HG02759 (cell line): ENCODE data around the gene MAPT.
"Not testable (repeated sequence)": the region's sequence is repeated elsewhere in the genome, so short reads cannot be mapped to it uniquely, and the experiment has no call there.

Experiments used
- ATAC-seq: cut with Tn5 transposase; IDR thresholded peaks from one replicate; pipeline ENCODE4 v1.9.1; 2021; ENCODE audit warnings: mild to moderate bottlenecking, moderate library complexity; ENCODE audit not compliant: unreplicated experiment

The MAPT gene

GRCh38 chr17:45949755-45950320 is 55.5 kb downstream of the MAPT start:
- ATAC-seq = no peak

DNA sequence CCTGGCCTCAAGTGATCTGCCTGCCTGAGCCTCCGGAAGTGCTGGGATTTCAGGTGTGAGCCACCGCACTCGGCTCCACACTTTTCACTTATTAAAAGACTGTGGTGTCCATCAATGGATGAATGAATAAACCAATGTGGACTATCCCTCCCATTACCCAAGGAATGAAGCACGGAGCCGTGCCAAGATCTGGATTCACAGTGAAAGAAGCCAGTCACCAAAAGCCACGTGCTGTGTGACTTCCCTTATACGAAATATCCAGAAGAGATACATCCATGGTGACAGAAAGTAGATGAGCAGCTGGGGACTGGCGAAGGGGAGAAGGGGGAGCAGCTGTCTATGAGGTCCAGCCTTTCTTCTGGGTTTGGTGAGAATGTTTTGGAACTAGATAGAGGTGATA is 56.5 kb downstream of the MAPT start:
- ATAC-seq = no peak

DNA sequence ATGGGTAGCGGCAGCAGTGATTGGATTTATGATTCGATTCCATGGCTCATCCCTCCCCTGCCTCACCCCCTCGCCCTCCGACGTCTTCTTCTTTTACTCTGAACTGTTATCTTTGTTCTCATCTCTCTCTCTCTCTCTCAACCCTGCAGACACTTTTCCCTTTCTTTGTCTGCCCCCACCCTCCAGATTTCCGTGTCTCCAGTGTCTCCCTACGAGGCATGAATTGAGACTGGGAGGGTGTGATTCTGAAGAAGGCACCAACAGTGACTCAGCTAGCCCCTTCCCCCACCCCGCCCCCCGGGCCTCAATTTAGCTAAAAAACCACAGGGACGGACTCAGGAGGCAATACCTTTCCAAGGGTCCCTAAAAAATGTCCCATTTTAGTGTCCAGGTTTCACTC is 57.0 kb downstream of the MAPT start:
- no peak for ATAC-seq

DNA sequence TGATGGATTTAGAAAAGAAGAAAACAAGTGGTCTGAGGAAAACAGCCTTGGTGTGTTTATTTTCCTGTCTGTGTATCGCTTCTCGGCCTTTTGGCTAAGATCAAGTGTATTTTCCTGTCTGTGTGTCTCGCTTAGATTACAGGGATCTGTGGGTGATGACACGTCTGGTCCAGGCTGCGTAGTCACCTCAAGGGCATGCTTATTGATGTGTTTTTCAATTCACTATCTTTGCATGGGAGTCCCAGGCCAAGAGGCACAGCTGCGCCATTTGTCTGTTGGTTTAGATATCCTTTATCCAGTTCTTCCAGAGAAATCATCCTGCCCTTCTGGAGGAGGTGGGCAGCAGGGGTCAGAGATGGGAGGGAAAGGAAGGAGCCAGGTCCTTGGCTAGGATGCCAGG is 57.6 kb downstream of the MAPT start:
- ATAC-seq = no peak

GRCh38 chr17:45952814-45953320 is 58.5 kb downstream of the MAPT start:
- ATAC-seq = no peak

DNA sequence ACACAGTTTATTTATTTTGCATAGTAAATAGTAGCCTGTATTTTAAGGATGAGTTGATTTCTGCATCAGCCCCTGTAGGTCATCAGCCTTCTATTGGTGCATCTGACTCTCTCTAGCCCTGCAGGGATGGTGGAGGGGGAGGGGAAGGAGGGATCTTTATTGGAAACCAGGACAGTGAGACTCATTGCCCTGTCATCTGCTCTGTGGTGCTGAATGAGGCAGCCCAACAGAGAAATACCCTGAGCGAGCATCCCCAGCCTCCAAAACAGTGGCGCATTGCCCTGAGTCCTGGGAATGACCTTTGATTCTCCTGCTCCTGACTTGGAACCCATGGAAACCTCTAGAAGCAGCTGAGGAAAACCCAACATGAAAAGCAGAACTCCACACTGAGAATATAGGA is 59.2 kb downstream of the MAPT start:
- no peak for ATAC-seq

DNA sequence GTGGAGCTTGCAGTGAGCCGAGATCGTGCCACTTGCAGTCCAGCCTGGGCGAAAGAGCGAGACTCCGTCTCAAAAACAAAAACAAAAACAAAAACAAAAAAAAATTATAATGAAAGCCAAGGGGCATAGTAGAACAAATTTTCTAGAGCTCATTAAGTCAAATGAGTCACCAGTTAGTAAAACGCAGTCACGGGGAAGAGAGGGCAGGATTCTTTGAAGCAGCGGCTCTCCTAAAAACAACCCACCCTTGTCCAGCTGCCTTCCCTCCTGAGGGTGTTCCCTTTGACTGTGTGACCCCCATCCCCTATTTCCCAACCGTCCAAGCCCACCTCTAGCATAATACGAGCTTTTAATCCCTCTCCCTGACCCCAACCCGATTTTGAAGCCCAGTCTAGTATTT is 60.6 kb downstream of the MAPT start:
- ATAC-seq = no peak

DNA sequence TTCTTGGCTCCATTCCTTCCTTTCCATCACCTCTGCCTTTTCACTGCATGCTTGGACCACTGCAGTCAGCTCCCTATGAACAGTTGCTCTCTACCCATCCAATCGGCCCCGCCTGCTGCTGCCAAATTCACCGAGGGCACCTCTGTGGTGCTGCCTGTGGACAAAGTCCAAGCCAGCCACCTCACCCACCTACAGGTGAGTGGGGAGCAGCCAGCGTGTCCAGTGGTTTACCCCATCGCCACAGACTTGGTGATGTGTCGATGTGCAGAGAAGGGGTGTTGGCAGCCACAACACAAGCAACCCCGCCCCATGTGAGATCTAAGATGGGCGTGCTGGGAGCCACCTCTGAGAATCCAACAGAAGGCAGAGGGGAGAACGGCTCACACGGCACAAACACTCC is 61.0 kb downstream of the MAPT start:
- ATAC-seq = no peak

GRCh38 chr17:45956090-45956489 is 61.7 kb downstream of the MAPT start:
- no peak for ATAC-seq

DNA sequence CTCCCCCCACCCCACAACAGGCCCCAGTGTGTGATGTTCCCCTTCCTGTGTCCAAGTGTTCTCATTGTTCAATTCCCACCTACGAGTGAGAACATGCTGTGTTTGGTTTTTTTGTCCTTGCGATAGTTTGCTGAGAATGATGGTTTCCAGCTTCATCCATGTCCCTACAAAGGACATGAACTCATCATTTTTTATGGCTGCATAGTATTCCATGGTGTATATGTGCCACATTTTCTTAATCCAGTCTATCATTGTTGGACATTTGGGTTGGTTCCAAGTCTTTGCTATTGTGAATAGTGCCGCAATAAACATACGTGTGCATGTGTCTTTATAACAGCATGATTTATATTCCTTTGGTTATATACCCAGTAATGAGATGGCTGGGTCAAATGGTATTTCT is 62.4 kb downstream of the MAPT start:
- ATAC-seq = not testable (repeated sequence)

- ATAC-seq = no peak
Measured at GRCh38 chr17:45958307-45958706, 64.0 kb downstream of the MAPT start.

DNA sequence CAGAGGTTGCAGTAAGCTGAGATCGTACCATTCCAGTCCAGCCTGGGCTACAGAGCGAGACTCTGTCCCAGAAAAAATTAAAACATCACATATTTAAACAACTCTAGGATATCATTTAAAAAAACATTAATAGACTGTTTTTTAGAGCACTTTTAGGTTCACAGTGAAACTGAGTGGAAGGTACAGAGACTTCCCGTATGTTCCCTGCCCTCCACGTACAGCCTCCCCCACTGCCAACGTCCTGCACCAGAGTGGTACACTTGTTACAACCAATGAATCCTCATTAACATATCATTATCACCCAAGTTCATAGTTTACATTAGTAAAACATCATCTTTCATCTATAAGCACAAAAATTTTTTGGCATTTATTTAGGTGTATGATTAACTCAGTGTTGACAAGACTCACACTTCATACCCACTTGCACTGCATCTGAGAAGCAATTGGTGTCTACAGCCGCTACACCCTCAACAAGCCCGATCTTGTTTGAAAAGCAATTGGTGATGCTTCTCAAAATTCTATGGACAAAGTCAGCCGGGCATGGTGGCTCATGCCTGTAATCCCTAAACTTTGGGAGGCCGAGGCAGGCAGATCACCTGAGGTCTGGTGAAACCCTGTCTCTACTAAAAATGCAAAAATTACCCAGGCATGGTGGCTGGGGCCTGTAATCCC is 64.8 kb downstream of the MAPT start:
- no peak for ATAC-seq

- no peak for ATAC-seq
Measured at GRCh38 chr17:45960311-45960710, 66.0 kb downstream of the MAPT start.

- no peak for ATAC-seq
Measured at GRCh38 chr17:45961206-45961605, 66.9 kb downstream of the MAPT start.

DNA sequence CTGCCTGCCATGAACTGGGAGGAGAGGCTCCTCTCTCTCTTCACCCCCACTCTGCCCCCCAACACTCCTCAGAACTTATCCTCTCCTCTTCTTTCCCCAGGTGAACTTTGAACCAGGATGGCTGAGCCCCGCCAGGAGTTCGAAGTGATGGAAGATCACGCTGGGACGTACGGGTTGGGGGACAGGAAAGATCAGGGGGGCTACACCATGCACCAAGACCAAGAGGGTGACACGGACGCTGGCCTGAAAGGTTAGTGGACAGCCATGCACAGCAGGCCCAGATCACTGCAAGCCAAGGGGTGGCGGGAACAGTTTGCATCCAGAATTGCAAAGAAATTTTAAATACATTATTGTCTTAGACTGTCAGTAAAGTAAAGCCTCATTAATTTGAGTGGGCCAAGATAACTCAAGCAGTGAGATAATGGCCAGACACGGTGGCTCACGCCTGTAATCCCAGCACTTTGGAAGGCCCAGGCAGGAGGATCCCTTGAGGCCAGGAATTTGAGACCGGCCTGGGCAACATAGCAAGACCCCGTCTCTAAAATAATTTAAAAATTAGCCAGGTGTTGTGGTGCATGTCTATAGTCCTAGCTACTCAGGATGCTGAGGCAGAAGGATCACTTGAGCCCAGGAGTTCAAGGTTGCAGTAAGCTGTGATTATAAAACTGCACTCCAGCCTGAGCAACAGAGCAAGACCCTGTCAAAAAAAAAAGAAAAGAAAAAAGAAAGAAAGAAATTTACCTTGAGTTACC is 68.0 kb downstream of the MAPT start:
- no peak for ATAC-seq

- no peak for ATAC-seq
Measured at GRCh38 chr17:45963283-45963682, 68.9 kb downstream of the MAPT start.

DNA sequence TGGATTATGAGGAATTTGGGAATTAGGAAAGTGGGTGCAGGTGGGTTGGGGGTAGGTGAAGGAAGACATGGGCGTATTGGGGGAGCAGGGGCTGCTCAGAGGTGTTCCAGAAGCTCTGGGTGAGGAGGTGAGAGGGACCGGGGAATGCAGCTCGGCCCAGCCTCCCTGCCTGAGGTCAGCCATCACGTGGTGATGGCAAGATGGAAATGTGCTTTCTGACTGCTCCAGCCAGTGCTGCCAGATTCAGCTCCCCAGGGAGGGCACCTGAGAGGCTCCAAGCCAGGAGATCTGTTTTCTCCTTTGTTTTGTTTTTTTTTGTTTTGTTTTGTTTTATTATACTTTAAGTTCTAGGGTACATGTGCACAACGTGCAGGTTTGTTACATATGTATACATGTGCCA is 69.5 kb downstream of the MAPT start:
- no peak for ATAC-seq

DNA sequence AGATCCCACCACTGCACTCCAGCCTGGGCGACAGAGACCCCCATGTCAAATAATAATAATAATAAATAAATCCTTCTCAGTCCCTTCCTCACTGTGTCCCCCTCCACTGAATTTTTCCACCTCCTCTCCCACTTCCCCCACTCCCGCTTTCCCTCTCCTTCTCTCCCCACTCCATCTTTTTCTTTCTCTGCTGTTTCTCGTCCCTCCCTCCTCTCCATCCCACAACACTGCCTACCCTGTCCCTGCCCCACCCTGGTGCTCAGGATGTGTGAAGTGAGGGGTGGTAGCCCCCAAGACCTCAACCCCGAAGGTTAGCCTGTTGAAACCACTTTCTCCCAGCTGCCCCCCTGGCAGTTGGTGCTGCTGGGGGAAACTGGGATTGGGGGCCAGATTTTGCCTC is 70.3 kb downstream of the MAPT start:
- no peak for ATAC-seq

- no peak for ATAC-seq
Measured at GRCh38 chr17:45965812-45966211, 71.5 kb downstream of the MAPT start.

DNA sequence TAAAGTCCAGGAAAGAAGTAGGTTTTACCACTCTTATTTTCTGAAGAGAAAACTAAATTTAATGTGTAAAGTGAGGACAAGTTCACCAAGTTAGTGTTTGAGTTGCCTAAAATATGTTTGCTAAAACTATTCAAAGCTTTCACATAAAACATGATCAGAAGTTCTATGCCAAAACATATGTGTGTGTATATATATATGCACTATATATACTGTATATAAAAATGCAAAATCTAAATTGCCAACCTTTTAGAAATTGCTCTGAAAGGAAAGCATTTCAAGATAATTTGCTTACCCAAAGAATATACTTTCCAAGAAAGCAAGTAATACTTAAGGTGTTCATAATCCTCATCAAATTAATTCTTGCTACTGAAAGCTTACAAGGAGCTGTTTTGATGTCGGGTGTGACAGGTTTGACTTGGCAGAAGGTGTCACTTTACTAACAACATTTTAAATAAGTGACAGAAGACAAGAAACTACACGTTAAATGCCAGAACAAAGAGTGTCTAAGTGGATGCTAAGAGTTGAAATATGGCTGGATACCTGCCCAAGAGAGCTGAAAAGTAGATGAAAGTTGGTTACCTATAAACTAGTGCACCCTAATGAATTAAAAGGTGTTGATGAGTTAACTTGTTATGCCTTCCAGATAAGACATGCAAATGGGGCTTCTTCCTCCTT is 72.4 kb downstream of the MAPT start:
- ATAC-seq = no peak

- ATAC-seq = no peak
Measured at GRCh38 chr17:45967378-45967777, 73.0 kb downstream of the MAPT start.

DNA sequence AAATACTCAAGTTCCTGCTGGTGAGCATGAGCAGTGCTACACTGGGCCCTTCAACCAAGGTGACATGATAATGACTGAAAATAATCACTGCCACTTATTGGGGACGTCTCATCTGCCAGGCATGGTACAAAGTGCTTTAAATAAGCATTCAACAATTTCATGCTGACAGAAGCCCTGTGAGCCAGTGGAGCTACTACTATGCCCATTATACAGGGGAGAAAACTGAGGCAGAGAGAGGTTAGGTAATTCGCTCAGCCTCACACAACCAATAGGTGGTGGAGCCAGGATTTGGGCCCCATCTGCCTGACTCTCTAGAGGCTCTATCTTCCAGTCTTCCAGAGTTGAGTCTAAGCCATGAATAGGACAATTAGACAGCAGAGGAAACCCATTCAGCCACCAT is 74.4 kb downstream of the MAPT start:
- no peak for ATAC-seq
